ENCODE data around the gene GNPDA1.
"Not testable (repeated sequence)": the region's sequence is repeated elsewhere in the genome, so short reads cannot be mapped to it uniquely, and the experiment has no call there.

GNPDA1 gene

GRCh38 chr5:142012792-142013388 lies at the start of gene GNPDA1:
GNPDA1 (minus strand) TSS chr5:142013027; CDS start chr5:142012035, 992 bp downstream.
- peak; percentile 39 for DNase-seq

GRCh38 chr5:142059304-142059940 lies 46.6 kb upstream of the GNPDA1 start:
- no peak for DNase-seq

GRCh38 chr5:142057697-142058056 lies 44.9 kb upstream of the GNPDA1 start:
- no peak for DNase-seq

- no peak for DNase-seq
These were observed 44.2 kb upstream of the GNPDA1 start for GRCh38 chr5:142056816-142057696.

- DNase-seq, result no peak
These were observed 42.5 kb upstream of the GNPDA1 start for GRCh38 chr5:142055301-142055700.

GRCh38 chr5:142053426-142054151 lies 40.8 kb upstream of the GNPDA1 start:
- no peak for DNase-seq

GRCh38 chr5:142052026-142052425 lies 39.2 kb upstream of the GNPDA1 start:
- DNase-seq, result not testable (repeated sequence)

GRCh38 chr5:142048272-142048671 lies 35.4 kb upstream of the GNPDA1 start:
- DNase-seq, result no peak

GRCh38 chr5:142046191-142046590 lies 33.4 kb upstream of the GNPDA1 start:
- no peak for DNase-seq

- not testable (repeated sequence) for DNase-seq
These were observed 28.1 kb upstream of the GNPDA1 start for GRCh38 chr5:142040881-142041280.

GRCh38 chr5:142040285-142040684 lies 27.5 kb upstream of the GNPDA1 start:
- DNase-seq, result no peak

- no peak for DNase-seq
These were observed 25.9 kb upstream of the GNPDA1 start for GRCh38 chr5:142038735-142039134.

- not testable (repeated sequence) for DNase-seq
These were observed 24.8 kb upstream of the GNPDA1 start for GRCh38 chr5:142037599-142037998.

- DNase-seq, result no peak
These were observed 24.1 kb upstream of the GNPDA1 start for GRCh38 chr5:142036918-142037317.

GRCh38 chr5:142034994-142035393 lies 22.2 kb upstream of the GNPDA1 start:
- no peak for DNase-seq

GRCh38 chr5:142033632-142034567 lies 21.1 kb upstream of the GNPDA1 start:
- not testable (repeated sequence) for DNase-seq

GRCh38 chr5:142032747-142033631 lies 20.2 kb upstream of the GNPDA1 start:
- DNase-seq, result no peak

- no peak for DNase-seq
These were observed 19.3 kb upstream of the GNPDA1 start for GRCh38 chr5:142032150-142032549.

- no peak for DNase-seq
These were observed 12.8 kb upstream of the GNPDA1 start for GRCh38 chr5:142025637-142026036.

- peak; percentile 82 for DNase-seq
These were observed 12.0 kb upstream of the GNPDA1 start for GRCh38 chr5:142024771-142025304.

GRCh38 chr5:142023836-142024235 lies 11.0 kb upstream of the GNPDA1 start:
- peak; percentile 59 for DNase-seq
